ENCODE results near the gene TRMT6.

The TRMT6 gene

GRCh38 chr20:5969940-5970339 lies 19.6 kb upstream of the TRMT6 start:
- TF ChIP-seq POLR2AphosphoS5 (IDR thresholded peaks at IDR 0.05; ENCODE audit: low read depth) (no peak), REST (IDR thresholded peaks at IDR 0.05; ENCODE audit: insufficient replicate concordance, low read depth) (no peak), GABPA (IDR thresholded peaks at IDR 0.05; ENCODE audit: low read depth) (no peak), SPI1 (IDR thresholded peaks at IDR 0.05; ENCODE audit: borderline replicate concordance, low read depth) (no peak), CTCF (IDR thresholded peaks at IDR 0.05; ENCODE audit: insufficient read depth, low read length) (no peak)

GRCh38 chr20:5969348-5969935 lies 19.1 kb upstream of the TRMT6 start:
- H3K4me3 ChIP-seq (replicated peaks; ENCODE audit: insufficient read depth, low read length): no peak overlapping the region
- no peak overlapping the region for H3K27ac ChIP-seq (replicated peaks)
- no peak for DNase-seq (ENCODE audit: low read depth in 1 of 2, low spot score in 1 of 2)
- H3K27me3 ChIP-seq (ENCODE audit: insufficient read depth, poor library complexity, severe bottlenecking): no peaks in the 10 kb centered on the region
- TF ChIP-seq GABPA (IDR thresholded peaks at IDR 0.05; ENCODE audit: low read depth) (no peak), CTCF (IDR thresholded peaks at IDR 0.05; ENCODE audit: insufficient read depth, low read length) (no peak), POLR2AphosphoS5 (IDR thresholded peaks at IDR 0.05; ENCODE audit: low read depth) (no peak), SPI1 (IDR thresholded peaks at IDR 0.05; ENCODE audit: borderline replicate concordance, low read depth) (no peak), REST (IDR thresholded peaks at IDR 0.05; ENCODE audit: insufficient replicate concordance, low read depth) (no peak)

More at GRCh38 chr20:5969940-5970339, 19.6 kb upstream of the TRMT6 start:
- no peaks in the 10 kb centered on the region for H3K27me3 ChIP-seq (ENCODE audit: insufficient read depth, poor library complexity, severe bottlenecking)
- H3K4me3 ChIP-seq (replicated peaks; ENCODE audit: insufficient read depth, low read length): no peak overlapping the region
- no peak overlapping the region for H3K27ac ChIP-seq (replicated peaks)
- no peak for DNase-seq (ENCODE audit: low read depth in 1 of 2, low spot score in 1 of 2)

- TF ChIP-seq SPI1 (IDR thresholded peaks at IDR 0.05; ENCODE audit: borderline replicate concordance, low read depth) (no peak), POLR2AphosphoS5 (IDR thresholded peaks at IDR 0.05; ENCODE audit: low read depth) (no peak), CTCF (IDR thresholded peaks at IDR 0.05; ENCODE audit: insufficient read depth, low read length) (no peak)
Observed at GRCh38 chr20:5968462-5968861, 18.1 kb upstream of the TRMT6 start.

GRCh38 chr20:5967469-5967868 lies 17.1 kb upstream of the TRMT6 start:
- Histone ChIP-seq H3K27ac (replicated peaks) (no peak overlapping the region), H3K27me3 (ENCODE audit: insufficient read depth, poor library complexity, severe bottlenecking) (no peaks in the 10 kb centered on the region), H3K4me3 (replicated peaks; ENCODE audit: insufficient read depth, low read length) (no peak overlapping the region)
- TF ChIP-seq CTCF (IDR thresholded peaks at IDR 0.05; ENCODE audit: insufficient read depth, low read length) (no peak), GABPA (IDR thresholded peaks at IDR 0.05; ENCODE audit: low read depth) (no peak), REST (IDR thresholded peaks at IDR 0.05; ENCODE audit: insufficient replicate concordance, low read depth) (no peak), POLR2AphosphoS5 (IDR thresholded peaks at IDR 0.05; ENCODE audit: low read depth) (no peak), SPI1 (IDR thresholded peaks at IDR 0.05; ENCODE audit: borderline replicate concordance, low read depth) (no peak)
- DNase-seq (ENCODE audit: low read depth in 1 of 2, low spot score in 1 of 2): no peak

More at GRCh38 chr20:5968462-5968861, 18.1 kb upstream of the TRMT6 start:
- H3K27ac ChIP-seq (replicated peaks): no peak overlapping the region
- H3K4me3 ChIP-seq (replicated peaks; ENCODE audit: insufficient read depth, low read length): no peak overlapping the region
- no peak for DNase-seq (ENCODE audit: low read depth in 1 of 2, low spot score in 1 of 2)
- H3K27me3 ChIP-seq (ENCODE audit: insufficient read depth, poor library complexity, severe bottlenecking): no peaks in the 10 kb centered on the region

Data from HL-60 (cell line).